Sigmoid colon (tissue), 3 donors: ENCODE data around the gene CAMKK1.

Experiments used
- POLR2A ChIP-seq, 2 donors: fragments of 450-650 bp; IDR thresholded peaks; one replicate each; pipeline ENCODE4 v1.6.1; 2016; ENCODE audit warnings: antibody characterized with exemption in 2 of 2, mild to moderate bottlenecking in 2 of 2, moderate library complexity in 2 of 2
- TF ChIP-seq, protein P1 (sequence below), 4 experiments: fragments of 450-650 bp in 3 of 4; fragments of 200-600 bp in 1 of 4; IDR thresholded peaks; one replicate each; pipeline ENCODE4 v1.5.1; 2016 to 2019; ENCODE audit warnings: antibody characterized with exemption in 4 of 4, mild to moderate bottlenecking in 3 of 4, moderate library complexity in 2 of 4

DNA sequence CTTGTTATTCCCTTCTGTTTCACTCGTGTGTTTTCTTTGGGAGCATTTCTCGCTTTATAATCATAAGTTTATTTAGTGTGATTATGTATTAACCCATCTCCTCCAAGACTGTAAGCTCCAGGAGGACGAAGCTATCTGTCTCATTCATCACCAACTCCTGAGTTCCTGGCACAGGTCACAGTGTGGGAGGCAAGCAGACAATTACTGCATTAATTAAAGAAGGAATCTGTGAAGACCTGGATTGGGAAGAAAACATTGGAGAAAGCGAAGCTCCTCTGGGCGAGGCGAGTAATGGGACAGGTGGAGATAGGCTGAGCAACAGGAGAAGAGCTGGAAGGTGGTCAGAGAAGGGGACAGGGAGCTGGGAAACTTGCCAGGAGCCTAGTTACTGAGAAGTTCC lies 7.8 kb upstream of the CAMKK1 start:
- TF ChIP-seq, protein P1, sequence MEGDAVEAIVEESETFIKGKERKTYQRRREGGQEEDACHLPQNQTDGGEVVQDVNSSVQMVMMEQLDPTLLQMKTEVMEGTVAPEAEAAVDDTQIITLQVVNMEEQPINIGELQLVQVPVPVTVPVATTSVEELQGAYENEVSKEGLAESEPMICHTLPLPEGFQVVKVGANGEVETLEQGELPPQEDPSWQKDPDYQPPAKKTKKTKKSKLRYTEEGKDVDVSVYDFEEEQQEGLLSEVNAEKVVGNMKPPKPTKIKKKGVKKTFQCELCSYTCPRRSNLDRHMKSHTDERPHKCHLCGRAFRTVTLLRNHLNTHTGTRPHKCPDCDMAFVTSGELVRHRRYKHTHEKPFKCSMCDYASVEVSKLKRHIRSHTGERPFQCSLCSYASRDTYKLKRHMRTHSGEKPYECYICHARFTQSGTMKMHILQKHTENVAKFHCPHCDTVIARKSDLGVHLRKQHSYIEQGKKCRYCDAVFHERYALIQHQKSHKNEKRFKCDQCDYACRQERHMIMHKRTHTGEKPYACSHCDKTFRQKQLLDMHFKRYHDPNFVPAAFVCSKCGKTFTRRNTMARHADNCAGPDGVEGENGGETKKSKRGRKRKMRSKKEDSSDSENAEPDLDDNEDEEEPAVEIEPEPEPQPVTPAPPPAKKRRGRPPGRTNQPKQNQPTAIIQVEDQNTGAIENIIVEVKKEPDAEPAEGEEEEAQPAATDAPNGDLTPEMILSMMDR (IDR thresholded peaks at IDR 0.05): no peak
- TF ChIP-seq POLR2A (IDR thresholded peaks at IDR 0.05): no peak
